SK-N-SH (cell line): ENCODE data around the gene CAPN9.

ENCODE experiments used
- CTCF ChIP-seq: fragments of 200-600 bp; sonication (generic); IDR thresholded peaks from 2 replicates; pipeline ENCODE4 v1.6.1; 2017; ENCODE audit warnings: antibody characterized with exemption, mild to moderate bottlenecking, moderate library complexity
- FOXJ3 ChIP-seq: sonication (generic); formaldehyde crosslinking; IDR thresholded peaks from 2 replicates; pipeline ENCODE4 v1.5.1; 2020; ENCODE audit warnings: mild to moderate bottlenecking, missing genetic modification reagents
- RCOR1 ChIP-seq: fragments of 150-350 bp; IDR thresholded peaks from 2 replicates; pipeline ENCODE4 v1.6.1; 2017; ENCODE audit warnings: antibody characterized with exemption, low read length
- TAF1 ChIP-seq: IDR thresholded peaks from 2 replicates; pipeline ENCODE4 v1.6.1; 2012; ENCODE audit warnings: low read depth, mild to moderate bottlenecking, low read length, moderate library complexity, borderline replicate concordance

- TF ChIP-seq CTCF (no peak), TAF1 (no peak), RCOR1 (no peak), FOXJ3 (CRISPR knock-in tag) (no peak)
Measured at GRCh38 chr1:230818367-230818766, 71.2 kb downstream of the CAPN9 start.
